OCI-LY7 (cell line): Measurements from ENCODE around the gene DBN1. TPM values are rescaled to one million over a fixed set of nuclear protein-coding genes. Genes with fewer than 3 reads are reported as not detected.
A peak's percentile ranks its signal among the peaks of the same experiment; 100 is the strongest.

Experiments
- BruUV-seq: library from RNA; stranded (reverse); fragments of 400-500 nt; replicated peaks from 2 replicates; lab custom pipeline; 2021; lab: Mats Ljungman, UMichigan
- CTCF ChIA-PET: fragments of 300-600 bp; sonication (Branson Sonifier 250); formaldehyde crosslinking; loops from one replicate; lab custom pipeline; 2022; ENCODE audit warnings: antibody characterized with exemption; ENCODE audit not compliant: unreplicated experiment; lab: Charles Lee
- POLR2A ChIA-PET: fragments of 300-600 bp; sonication (Branson Sonifier 250); formaldehyde crosslinking; loops from one replicate; lab custom pipeline; 2022; ENCODE audit warnings: antibody characterized with exemption; lab: Charles Lee
- DNase-seq: peaks from one replicate; pipeline ENCODE4 v3.0.0-alpha.2; 2015; ENCODE audit warnings: low spot score
- H2AFZ ChIP-seq: fragments of 200-600 bp; sonication (generic), shearing (Covaris generic); 2 replicates; pipeline ENCODE4 v1.6.1; 2014; ENCODE audit warnings: mild to moderate bottlenecking, antibody characterized with exemption, low read length, moderate library complexity
- H3K27ac ChIP-seq: fragments of 200-600 bp; sonication (generic); 2 replicates; pipeline ENCODE4 v1.5.1; 2014; ENCODE audit warnings: mixed run types, low read depth, mild to moderate bottlenecking, moderate library complexity, low read length, inconsistent platforms; ENCODE audit not compliant: poor library complexity, severe bottlenecking
- H3K36me3 ChIP-seq: fragments of 200-600 bp; sonication (generic); 2 replicates; pipeline ENCODE4 v1.6.1; 2014; ENCODE audit warnings: mild to moderate bottlenecking, antibody characterized with exemption, low read length, moderate library complexity, mixed read lengths; ENCODE audit not compliant: insufficient read depth
- H3K4me1 ChIP-seq: fragments of 200-600 bp; sonication (generic); 2 replicates; pipeline ENCODE4 v1.5.1; 2014; ENCODE audit warnings: mild to moderate bottlenecking, low read length; ENCODE audit not compliant: insufficient read depth, poor library complexity, severe bottlenecking
- H3K4me2 ChIP-seq: fragments of 200-600 bp; sonication (generic); 2 replicates; pipeline ENCODE4 v1.6.1; 2014; ENCODE audit warnings: mild to moderate bottlenecking, low read length
- H3K4me3 ChIP-seq: fragments of 200-600 bp; sonication (generic); 2 replicates; pipeline ENCODE4 v1.5.1; 2014; ENCODE audit warnings: mild to moderate bottlenecking, low read depth, low read length; ENCODE audit not compliant: poor library complexity, severe bottlenecking
- H3K79me2 ChIP-seq: fragments of 200-600 bp; sonication (generic); 2 replicates; pipeline ENCODE4 v1.6.1; 2016; ENCODE audit warnings: low read depth, mild to moderate bottlenecking, low read length, moderate library complexity, mixed read lengths; ENCODE audit not compliant: insufficient read depth
- H3K9me2 ChIP-seq: fragments of 200-600 bp; sonication (generic); 2 replicates; pipeline ENCODE4 v1.6.1; 2016; ENCODE audit warnings: mild to moderate bottlenecking, low read length, mixed read lengths; ENCODE audit not compliant: insufficient read depth
- H3K9me3 ChIP-seq: fragments of 200-600 bp; sonication (generic); 2 replicates; pipeline ENCODE4 v1.6.1; 2014; ENCODE audit warnings: mild to moderate bottlenecking, mixed run types, low read length, mixed read lengths
- H4K20me1 ChIP-seq: fragments of 200-600 bp; sonication (generic); 2 replicates; pipeline ENCODE4 v1.6.1; 2014; ENCODE audit warnings: mild to moderate bottlenecking, antibody characterized with exemption, low read length, moderate library complexity, mixed read lengths; ENCODE audit not compliant: insufficient read depth
- EZH2phosphoT487 ChIP-seq: fragments of 200-600 bp; sonication (generic); IDR thresholded peaks from 2 replicates; pipeline ENCODE4 v1.6.1; 2018; ENCODE audit warnings: low read depth, borderline replicate concordance, mild to moderate bottlenecking, mixed run types, antibody characterized with exemption, low read length, moderate library complexity, mixed read lengths
- intact Hi-C: fragments of 100-400 bp; cut with micrococcal nuclease; formaldehyde crosslinking; loops from one replicate; pipeline ENCODE4 v1.10.0; 2022; ENCODE audit not compliant: unreplicated experiment
- total RNA-seq, 2 experiments: library from RNA; depleted of rRNA in 1 of 2; stranded (reverse); fragments of >200 nt in 1 of 2; shearing (Covaris generic) in 1 of 2; gene quantifications; 2 replicates each; pipeline ENCODE4 v1.2.3, GENCODE V29; 2014 to 2022
- TF ChIP-seq, protein P1 (sequence below): fragments of 200-600 bp; sonication (generic); conservative IDR thresholded peaks from 2 replicates; pipeline ENCODE4 v1.5.1; 2014; ENCODE audit warnings: mild to moderate bottlenecking, antibody characterized with exemption, low read length, moderate library complexity, mixed read lengths

DBN1 gene
- total RNA-seq, 2 experiments from 2014 or later: 11.7 to 22.0 TPM

DNA sequence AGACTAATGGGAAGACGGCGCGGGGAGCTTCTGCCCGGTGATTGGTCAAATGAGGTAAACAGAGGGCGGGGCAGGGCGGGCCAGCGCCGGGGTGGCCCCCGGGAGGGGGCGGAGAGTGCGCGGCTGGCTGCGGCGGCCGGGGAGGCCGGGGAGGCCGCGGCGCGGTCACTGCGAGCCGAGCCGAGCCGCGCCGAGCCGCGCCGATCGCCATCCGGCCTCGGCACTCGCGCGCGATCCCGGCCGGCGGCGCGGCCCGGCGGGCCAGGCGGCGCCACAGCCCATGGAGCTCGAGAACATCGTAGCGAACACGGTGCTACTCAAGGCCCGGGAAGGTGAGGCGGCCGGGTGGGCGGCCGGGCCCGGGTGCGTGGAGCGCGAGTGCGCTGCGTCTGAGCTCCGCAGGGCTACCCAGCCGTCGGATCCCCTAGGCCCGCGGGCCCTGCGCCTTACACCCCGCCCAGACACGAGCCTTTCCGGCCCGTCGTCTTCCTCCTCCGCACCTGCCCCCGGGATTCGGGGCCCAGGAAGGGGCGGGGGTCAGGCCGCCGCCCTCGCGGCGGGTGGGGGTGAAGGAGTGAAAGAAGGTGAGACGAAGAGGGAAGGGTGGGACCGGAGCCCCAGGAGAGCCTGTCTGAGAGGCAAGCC, 46.7 kb downstream of the DBN1 start, which contains the start of gene GRK6:
GRK6 (plus strand) TSS at position 111 of the 645 bp plus-strand sequence; CDS start at position 281, 170 bp downstream.
- Histone ChIP-seq H3K4me3 (peak within 1 kb of the TSS; percentile 77), H3K4me1 (peaks cover 56% of the 10 kb centered on the region), H4K20me1 (no peaks in the 10 kb centered on the region), H3K9me2 (no peaks in the 10 kb centered on the region), H2AFZ (peak within 1 kb of the TSS; percentile 64), H3K4me2 (peak within 1 kb of the TSS; percentile 98), H3K36me3 (peaks cover 8% of the 10 kb centered on the region; the same call in 1 of the 2 replicates), H3K79me2 (peaks cover 31% of the 10 kb centered on the region), H3K9me3 (no peaks in the 10 kb centered on the region), H3K27ac (peak within 1 kb of the TSS; percentile 87)
- ChIA-PET POLR2A (interaction anchor here (0.5 to 2.5 kb wide), 14 partner anchors 9 to 290 kb away, joined by 3 to 10 read pairs (median 4); partner anchors contain the start of genes DOK3 and F12), CTCF (interaction anchor here (0.5 to 1.7 kb wide), 10 partner anchors 15 to 690 kb away, joined by 3 to 10 read pairs (median 4); no protein-coding TSS in a partner anchor)
- peak; percentile 81 for DNase-seq
- TF ChIP-seq EZH2phosphoT487: no peak
- TF ChIP-seq, protein P1, sequence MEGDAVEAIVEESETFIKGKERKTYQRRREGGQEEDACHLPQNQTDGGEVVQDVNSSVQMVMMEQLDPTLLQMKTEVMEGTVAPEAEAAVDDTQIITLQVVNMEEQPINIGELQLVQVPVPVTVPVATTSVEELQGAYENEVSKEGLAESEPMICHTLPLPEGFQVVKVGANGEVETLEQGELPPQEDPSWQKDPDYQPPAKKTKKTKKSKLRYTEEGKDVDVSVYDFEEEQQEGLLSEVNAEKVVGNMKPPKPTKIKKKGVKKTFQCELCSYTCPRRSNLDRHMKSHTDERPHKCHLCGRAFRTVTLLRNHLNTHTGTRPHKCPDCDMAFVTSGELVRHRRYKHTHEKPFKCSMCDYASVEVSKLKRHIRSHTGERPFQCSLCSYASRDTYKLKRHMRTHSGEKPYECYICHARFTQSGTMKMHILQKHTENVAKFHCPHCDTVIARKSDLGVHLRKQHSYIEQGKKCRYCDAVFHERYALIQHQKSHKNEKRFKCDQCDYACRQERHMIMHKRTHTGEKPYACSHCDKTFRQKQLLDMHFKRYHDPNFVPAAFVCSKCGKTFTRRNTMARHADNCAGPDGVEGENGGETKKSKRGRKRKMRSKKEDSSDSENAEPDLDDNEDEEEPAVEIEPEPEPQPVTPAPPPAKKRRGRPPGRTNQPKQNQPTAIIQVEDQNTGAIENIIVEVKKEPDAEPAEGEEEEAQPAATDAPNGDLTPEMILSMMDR: no peak
- no TSS peak for BruUV-seq
- intact Hi-C loops: loop anchor here (1.0 to 5.0 kb wide), 6 partner anchors 23 to 424 kb away; no protein-coding TSS in a partner anchor

DNA sequence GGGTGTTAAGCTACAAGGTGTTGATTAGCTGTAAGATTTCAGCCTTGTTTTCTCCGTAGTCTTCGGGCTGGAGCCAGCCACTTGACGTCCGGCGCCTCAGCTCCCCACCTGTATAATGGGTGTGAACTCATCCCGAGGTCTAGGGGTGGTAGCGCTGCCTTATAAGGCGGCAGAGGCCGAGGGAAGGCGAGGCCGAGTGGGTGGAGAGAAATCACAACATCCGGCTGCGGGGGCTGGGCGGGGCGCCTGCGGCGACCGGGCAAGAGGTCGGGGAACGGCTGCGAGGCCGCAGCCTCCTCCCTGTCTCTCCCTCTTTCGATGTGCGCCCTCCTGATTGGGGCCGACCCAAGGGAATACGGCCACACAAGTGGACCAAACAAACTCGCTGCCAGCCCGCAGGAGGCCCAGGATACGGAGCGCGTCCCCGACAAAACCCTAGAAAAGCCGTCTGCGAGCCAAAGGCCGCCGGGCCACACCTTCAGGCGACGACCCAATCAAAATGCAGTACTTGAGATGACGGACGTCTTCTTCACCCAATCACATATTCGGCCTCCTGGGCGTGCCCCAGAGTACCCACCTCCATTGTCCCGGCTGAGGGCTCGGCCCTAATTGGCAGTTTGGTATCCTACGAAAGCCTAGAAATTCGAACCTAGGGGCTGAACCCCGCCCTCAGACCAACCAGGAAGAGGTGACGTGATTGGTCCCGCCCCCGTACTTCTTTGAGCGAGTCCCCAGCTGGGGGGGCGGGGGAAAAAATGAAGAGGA, 47.5 kb downstream of the DBN1 start:
- peak overlapping the region; percentile 64 for H2AFZ ChIP-seq
- TF ChIP-seq EZH2phosphoT487: no peak
- TF ChIP-seq, protein P1: no peak
- H3K79me2 ChIP-seq: peaks cover 31% of the 10 kb centered on the region
- H3K27ac ChIP-seq: peak overlapping the region; percentile 62
- no peaks in the 10 kb centered on the region for H3K9me2 ChIP-seq
- DNase-seq: peak; percentile 100
- 0 out of 2 replicates have a peak, but pooled peaks cover 7% of the 10 kb centered on the region for H3K36me3 ChIP-seq
- no peaks in the 10 kb centered on the region for H4K20me1 ChIP-seq
- peak overlapping the region; percentile 68 for H3K4me3 ChIP-seq
- CTCF ChIA-PET: interaction anchor here (0.5 to 1.7 kb wide), 8 partner anchors 16 to 690 kb away, joined by 3 to 8 read pairs (median 4); no protein-coding TSS in a partner anchor
- intact Hi-C loops: loop anchor here (1.0 to 5.0 kb wide), 6 partner anchors 23 to 424 kb away; no protein-coding TSS in a partner anchor
- no peaks in the 10 kb centered on the region for H3K9me3 ChIP-seq
- BruUV-seq: no TSS peak
- peak overlapping the region; percentile 76 for H3K4me2 ChIP-seq
- POLR2A ChIA-PET: interaction anchor here (0.5 to 2.5 kb wide), 12 partner anchors 9 to 289 kb away, joined by 3 to 10 read pairs (median 4); partner anchors contain the start of genes DOK3, F12 and LMAN2
- H3K4me1 ChIP-seq: peaks cover 49% of the 10 kb centered on the region
